Measurements from ENCODE around the gene KRTAP20-2. TPM values are rescaled to one million over a fixed set of nuclear protein-coding genes. Genes with fewer than 3 reads are reported as not detected.
A peak's percentile ranks its signal among the peaks of the same experiment; 100 is the strongest.

KRTAP20-2 gene
- total and polyA plus RNA-seq, 7 experiments from 2014 or later = not detected

DNA sequence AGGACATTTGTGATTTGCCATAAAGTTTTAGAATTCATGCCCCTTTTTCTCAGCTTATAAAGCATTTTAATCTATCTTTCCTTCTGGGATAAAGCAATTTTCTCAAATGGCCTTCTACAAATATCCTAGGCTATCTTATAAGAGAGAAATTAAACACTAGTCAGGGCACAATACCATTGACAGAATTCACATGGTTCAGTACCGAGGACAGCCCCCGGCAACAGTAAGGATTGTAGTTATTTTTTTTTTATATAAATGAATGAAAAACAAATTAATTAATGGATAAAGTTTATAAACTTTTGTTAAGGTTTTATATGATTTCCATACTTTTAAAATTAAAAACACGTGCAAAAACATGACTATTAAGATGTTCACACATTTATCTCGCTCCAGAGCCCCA is 6.9 kb upstream of the KRTAP20-2 start:
- Histone ChIP-seq H3K27me3 (ENCODE audit: control insufficient read depth in 2 of 2, insufficient read depth in 2 of 2, low read length in 2 of 2) (no peaks in the 10 kb centered on the region), H3K27ac (ENCODE audit: low read depth, low read length) (no peak overlapping the region), H3K9me3 (ENCODE audit: control insufficient read depth in 2 of 3, low read length in 3 of 3) (no peaks in the 10 kb centered on the region), H3K4me3 (ENCODE audit: low read length) (no peak overlapping the region), H3K4me1 (ENCODE audit: control insufficient read depth in 2 of 2, insufficient read depth in 2 of 2, low read length in 2 of 2) (no peaks in the 10 kb centered on the region), H3K36me3 (ENCODE audit: control insufficient read depth in 2 of 3, insufficient read depth in 3 of 3, low read length in 3 of 3) (no peaks in the 10 kb centered on the region)
- H3K36me3 Mint-ChIP-seq = no peaks in the 10 kb centered on the region
- ATAC-seq = no peak
- H3K27me3 Mint-ChIP-seq = peaks cover 0 to 10% (median 0%) of the 10 kb centered on the region in 5 donors
- no peak for DNase-seq
- no peak overlapping the region for H3K4me3 Mint-ChIP-seq
- intact Hi-C loops (cut with micrococcal nuclease) = no loop called here
- peaks cover 0 to 10% (median 0%) of the 10 kb centered on the region in 11 donors for H3K9me3 Mint-ChIP-seq
- ChIA-PET POLR2A (no interaction called here), CTCF (no interaction called here)
- H3K27ac Mint-ChIP-seq = no peak overlapping the region
- no peaks in the 10 kb centered on the region for H3K4me1 Mint-ChIP-seq

DNA sequence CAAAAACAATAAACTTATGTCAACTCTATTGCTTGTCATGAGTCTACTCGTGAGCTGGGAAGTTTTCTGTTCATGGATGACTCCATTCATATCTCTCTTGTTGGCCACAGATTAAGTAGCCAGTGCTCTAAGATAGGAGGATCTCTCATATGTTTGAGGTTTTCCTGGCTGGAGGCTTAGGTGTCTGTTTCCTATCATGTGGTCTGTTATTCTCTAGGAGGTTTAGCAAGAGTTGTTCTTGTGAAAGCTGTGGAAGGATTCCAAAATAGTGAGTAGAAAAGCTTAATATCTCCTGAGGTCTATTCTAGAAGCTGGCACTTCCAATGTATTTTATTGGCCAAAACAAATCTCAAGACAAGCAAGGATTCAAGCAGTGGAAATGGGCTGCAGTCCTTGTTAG is 5.8 kb upstream of the KRTAP20-2 start:
- ChIA-PET CTCF (no interaction called here), POLR2A (no interaction called here)
- H3K4me3 ChIP-seq (ENCODE audit: low read length) = no peak overlapping the region
- no peak overlapping the region for H3K27ac Mint-ChIP-seq
- no peak overlapping the region for H3K27ac ChIP-seq (ENCODE audit: low read depth, low read length)
- H3K36me3 Mint-ChIP-seq = no peaks in the 10 kb centered on the region
- H3K4me3 Mint-ChIP-seq = no peak overlapping the region
- H3K4me1 ChIP-seq (ENCODE audit: control insufficient read depth in 2 of 2, insufficient read depth in 2 of 2, low read length in 2 of 2) = no peaks in the 10 kb centered on the region
- no peaks in the 10 kb centered on the region for H3K27me3 ChIP-seq (ENCODE audit: control insufficient read depth in 2 of 2, insufficient read depth in 2 of 2, low read length in 2 of 2)
- DNase-seq (no peak), ATAC-seq (no peak)
- intact Hi-C loops (cut with micrococcal nuclease) = no loop called here
- H3K4me1 Mint-ChIP-seq = no peaks in the 10 kb centered on the region
- no peaks in the 10 kb centered on the region for H3K9me3 ChIP-seq (ENCODE audit: control insufficient read depth in 2 of 3, low read length in 3 of 3)
- H3K27me3 Mint-ChIP-seq = peaks cover 0 to 10% (median 0%) of the 10 kb centered on the region in 5 donors
- H3K9me3 Mint-ChIP-seq = peaks cover 0 to 6% (median 0%) of the 10 kb centered on the region in 11 donors
- no peaks in the 10 kb centered on the region for H3K36me3 ChIP-seq (ENCODE audit: control insufficient read depth in 2 of 3, insufficient read depth in 3 of 3, low read length in 3 of 3)

DNA sequence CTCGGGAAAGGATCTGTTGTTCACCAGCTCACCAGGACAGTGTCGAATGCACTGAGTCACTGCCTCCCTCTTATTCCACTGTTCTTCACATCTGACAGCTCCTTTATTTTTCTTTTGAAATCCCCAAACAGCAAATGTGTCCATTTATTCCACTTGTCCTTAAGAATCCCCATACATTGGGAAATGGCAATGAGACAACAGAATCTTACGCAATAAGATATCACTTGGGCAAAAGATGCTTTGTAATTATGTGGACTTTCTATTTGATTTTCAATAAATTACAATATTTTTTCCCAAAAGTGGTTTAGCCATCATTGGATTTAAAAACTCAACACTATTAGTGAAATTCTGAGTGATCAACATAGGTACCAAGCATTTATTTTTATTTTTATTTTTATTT is 3.7 kb downstream of the KRTAP20-2 start:
- ATAC-seq (no peak), DNase-seq (no peak)
- H3K36me3 Mint-ChIP-seq = no peaks in the 10 kb centered on the region
- no peak overlapping the region for H3K4me3 Mint-ChIP-seq
- intact Hi-C loops (cut with micrococcal nuclease) = no loop called here
- ChIA-PET POLR2A (no interaction called here), CTCF (interaction anchor here (0.7 kb wide), 1 partner anchor 340 kb away, joined by 3 read pairs; no protein-coding TSS in a partner anchor)
- H3K4me1 ChIP-seq (ENCODE audit: control insufficient read depth in 2 of 2, insufficient read depth in 2 of 2, low read length in 2 of 2) = no peaks in the 10 kb centered on the region
- peaks cover 0 to 15% (median 5%) of the 10 kb centered on the region in 11 donors for H3K9me3 Mint-ChIP-seq
- H3K4me1 Mint-ChIP-seq = no peaks in the 10 kb centered on the region
- no peak overlapping the region for H3K27ac ChIP-seq (ENCODE audit: low read depth, low read length)
- H3K27me3 ChIP-seq (ENCODE audit: control insufficient read depth in 2 of 2, insufficient read depth in 2 of 2, low read length in 2 of 2) = no peaks in the 10 kb centered on the region
- no peaks in the 10 kb centered on the region for H3K36me3 ChIP-seq (ENCODE audit: control insufficient read depth in 2 of 3, insufficient read depth in 3 of 3, low read length in 3 of 3)
- H3K27me3 Mint-ChIP-seq = peaks cover 0 to 18% (median 3%) of the 10 kb centered on the region in 5 donors
- H3K9me3 ChIP-seq (ENCODE audit: control insufficient read depth in 2 of 3, low read length in 3 of 3) = no peaks in the 10 kb centered on the region
- H3K4me3 ChIP-seq (ENCODE audit: low read length) = no peak overlapping the region
- no peak overlapping the region for H3K27ac Mint-ChIP-seq

DNA sequence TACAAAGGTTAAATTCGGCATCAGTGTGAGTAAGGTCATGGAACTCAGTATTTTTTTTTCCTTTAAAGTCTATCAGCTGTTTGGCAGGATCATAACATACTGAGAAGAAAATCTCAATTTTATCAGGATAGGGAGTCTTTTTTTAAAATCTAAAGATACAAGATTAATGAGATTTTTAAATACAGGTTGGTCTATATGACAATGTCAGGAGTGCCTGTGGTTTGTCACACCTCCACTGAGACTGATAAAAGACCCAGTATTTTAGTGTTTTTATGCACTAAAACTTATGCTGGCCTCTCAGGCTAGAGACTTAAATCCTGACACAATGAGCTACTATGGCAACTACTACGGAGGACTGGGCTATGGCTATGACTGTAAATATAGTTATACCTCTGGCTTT is 7.6 kb downstream of the KRTAP20-2 start, which contains the start of gene KRTAP20-3:
Gene KRTAP20-3 (plus strand): TSS at position 301 of the 400 bp plus-strand sequence.
- Mint-ChIP-seq H3K4me3 (no peak within 1 kb of the TSS), H3K27me3 (peaks cover 0 to 29% (median 7%) of the 10 kb centered on the region in 5 donors), H3K27ac (peak within 1 kb of the TSS in 1 of 9 donors; percentile 11), H3K4me1 (no peaks in the 10 kb centered on the region), H3K36me3 (no peaks in the 10 kb centered on the region), H3K9me3 (peaks cover 0 to 30% (median 5%) of the 10 kb centered on the region in 11 donors)
- no peak for DNase-seq
- ChIA-PET CTCF (no interaction called here), POLR2A (no interaction called here)
- Histone ChIP-seq H3K9me3 (ENCODE audit: control insufficient read depth in 2 of 3, low read length in 3 of 3) (no peaks in the 10 kb centered on the region), H3K4me3 (ENCODE audit: low read length) (no peak within 1 kb of the TSS), H3K27ac (ENCODE audit: low read depth, low read length) (no peak within 1 kb of the TSS), H3K4me1 (ENCODE audit: control insufficient read depth in 2 of 2, insufficient read depth in 2 of 2, low read length in 2 of 2) (no peaks in the 10 kb centered on the region), H3K27me3 (ENCODE audit: control insufficient read depth in 2 of 2, insufficient read depth in 2 of 2, low read length in 2 of 2) (no peaks in the 10 kb centered on the region), H3K36me3 (ENCODE audit: control insufficient read depth in 2 of 3, insufficient read depth in 3 of 3, low read length in 3 of 3) (no peaks in the 10 kb centered on the region)
- ATAC-seq = no peak
- intact Hi-C loops (cut with micrococcal nuclease) = no loop called here

DNA sequence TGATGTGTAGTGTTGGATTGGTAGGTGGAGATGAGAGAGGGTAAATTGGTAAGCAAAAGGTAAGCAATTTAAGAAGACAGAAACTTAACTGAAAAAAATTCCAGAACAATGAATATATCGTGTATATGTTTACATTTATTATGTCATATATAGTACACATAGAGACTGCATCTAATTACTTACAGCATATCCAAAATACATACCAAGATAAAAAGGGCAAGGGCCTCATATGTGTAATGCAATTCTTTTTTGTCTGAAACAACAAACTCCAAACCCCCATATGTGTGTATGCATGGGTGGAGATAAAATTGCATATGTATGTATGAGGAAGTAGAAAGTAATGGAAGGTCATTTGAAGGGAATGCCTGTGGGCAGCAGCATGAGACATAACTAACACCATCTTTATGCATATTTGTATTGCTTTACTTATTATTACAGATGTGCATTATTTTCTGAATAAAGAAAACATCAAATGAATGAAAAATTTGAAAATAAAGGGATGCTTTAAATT is 12.0 kb downstream of the KRTAP20-2 start:
- Histone ChIP-seq H3K9me3 (ENCODE audit: control insufficient read depth in 2 of 3, low read length in 3 of 3) (no peaks in the 10 kb centered on the region), H3K4me3 (ENCODE audit: low read length) (no peak overlapping the region), H3K27ac (ENCODE audit: low read depth, low read length) (no peak overlapping the region), H3K27me3 (ENCODE audit: control insufficient read depth in 2 of 2, insufficient read depth in 2 of 2, low read length in 2 of 2) (no peaks in the 10 kb centered on the region), H3K36me3 (ENCODE audit: control insufficient read depth in 2 of 3, insufficient read depth in 3 of 3, low read length in 3 of 3) (no peaks in the 10 kb centered on the region), H3K4me1 (ENCODE audit: control insufficient read depth in 2 of 2, insufficient read depth in 2 of 2, low read length in 2 of 2) (no peaks in the 10 kb centered on the region)
- Mint-ChIP-seq H3K36me3 (no peaks in the 10 kb centered on the region), H3K27ac (no peak overlapping the region), H3K4me3 (no peak overlapping the region), H3K27me3 (peaks cover 0 to 23% (median 6%) of the 10 kb centered on the region in 5 donors), H3K4me1 (no peaks in the 10 kb centered on the region), H3K9me3 (peaks cover 0 to 28% (median 3%) of the 10 kb centered on the region in 11 donors)
- intact Hi-C loops (cut with micrococcal nuclease) = no loop called here
- POLR2A ChIA-PET = no interaction called here
- DNase-seq (no peak), ATAC-seq (no peak)
- CTCF ChIA-PET = no interaction called here

DNA sequence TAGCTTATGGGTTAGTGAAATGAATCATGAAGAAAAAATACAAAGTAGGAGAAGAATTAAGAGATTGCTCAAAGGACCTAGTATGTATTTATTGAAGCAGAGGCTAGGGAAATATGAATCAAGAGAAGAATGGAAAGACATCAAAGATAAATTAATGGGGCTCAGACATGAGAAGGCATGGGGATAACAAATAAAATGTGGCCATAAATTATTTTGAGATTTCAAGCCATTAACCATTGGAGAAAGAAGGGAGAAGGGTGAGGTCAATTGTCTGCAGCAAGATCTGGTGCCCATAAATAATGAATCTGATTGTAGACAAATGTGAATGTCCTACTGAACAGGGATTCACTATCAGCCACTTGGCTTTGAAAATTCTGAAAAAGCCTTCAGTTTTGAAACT is 17.9 kb downstream of the KRTAP20-2 start:
- Mint-ChIP-seq H3K36me3 (no peaks in the 10 kb centered on the region), H3K4me3 (no peak overlapping the region), H3K27me3 (peaks cover 0 to under 1% (median 0%) of the 10 kb centered on the region in 5 donors), H3K27ac (no peak overlapping the region), H3K4me1 (no peaks in the 10 kb centered on the region), H3K9me3 (peaks cover 0 to 9% (median under 1%) of the 10 kb centered on the region in 11 donors)
- Histone ChIP-seq H3K27me3 (ENCODE audit: control insufficient read depth in 2 of 2, insufficient read depth in 2 of 2, low read length in 2 of 2) (no peaks in the 10 kb centered on the region), H3K4me3 (ENCODE audit: low read length) (no peak overlapping the region), H3K27ac (ENCODE audit: low read depth, low read length) (no peak overlapping the region), H3K9me3 (ENCODE audit: control insufficient read depth in 2 of 3, low read length in 3 of 3) (no peaks in the 10 kb centered on the region), H3K4me1 (ENCODE audit: control insufficient read depth in 2 of 2, insufficient read depth in 2 of 2, low read length in 2 of 2) (no peaks in the 10 kb centered on the region), H3K36me3 (ENCODE audit: control insufficient read depth in 2 of 3, insufficient read depth in 3 of 3, low read length in 3 of 3) (no peaks in the 10 kb centered on the region)
- CTCF ChIA-PET = no interaction called here
- no peak for DNase-seq
- no peak for ATAC-seq
- intact Hi-C loops (cut with micrococcal nuclease) = no loop called here
- POLR2A ChIA-PET = no interaction called here

DNA sequence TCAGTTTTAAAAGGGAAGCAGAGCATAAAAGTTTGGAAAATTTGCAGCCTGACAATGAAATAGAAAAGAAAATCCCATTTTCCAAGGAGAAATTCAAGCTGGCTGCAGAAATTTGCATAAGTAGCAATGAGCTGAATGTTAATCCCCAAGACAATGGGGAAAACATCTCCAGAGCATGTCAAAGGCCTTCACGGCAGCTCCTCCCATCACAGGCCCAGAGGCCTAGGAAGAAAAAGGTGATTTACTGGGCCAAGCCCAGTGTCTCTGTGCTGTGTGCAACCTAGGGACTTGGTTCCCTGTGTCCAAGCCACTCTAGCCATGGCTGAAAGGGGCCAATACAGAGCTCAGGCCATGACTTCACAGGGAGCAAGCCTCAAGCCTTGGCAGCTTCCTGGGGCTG is 33.8 kb downstream of the KRTAP20-2 start:
- no peak overlapping the region for H3K27ac Mint-ChIP-seq
- no peak for DNase-seq
- peaks cover 2 to 18% (median 5%) of the 10 kb centered on the region in 11 donors for H3K9me3 Mint-ChIP-seq
- Histone ChIP-seq H3K36me3 (ENCODE audit: control insufficient read depth in 2 of 3, insufficient read depth in 3 of 3, low read length in 3 of 3) (no peaks in the 10 kb centered on the region), H3K27ac (ENCODE audit: low read depth, low read length) (no peak overlapping the region), H3K4me3 (ENCODE audit: low read length) (no peak overlapping the region), H3K27me3 (ENCODE audit: control insufficient read depth in 2 of 2, insufficient read depth in 2 of 2, low read length in 2 of 2) (no peaks in the 10 kb centered on the region), H3K4me1 (ENCODE audit: control insufficient read depth in 2 of 2, insufficient read depth in 2 of 2, low read length in 2 of 2) (no peaks in the 10 kb centered on the region), H3K9me3 (ENCODE audit: control insufficient read depth in 2 of 3, low read length in 3 of 3) (no peaks in the 10 kb centered on the region)
- CTCF ChIA-PET = no interaction called here
- intact Hi-C loops (cut with micrococcal nuclease) = no loop called here
- ATAC-seq = no peak
- no peak overlapping the region for H3K4me3 Mint-ChIP-seq
- no peaks in the 10 kb centered on the region for H3K4me1 Mint-ChIP-seq
- peaks cover 3 to 17% (median 9%) of the 10 kb centered on the region in 5 donors for H3K27me3 Mint-ChIP-seq
- POLR2A ChIA-PET = no interaction called here
- peaks cover 0 to 3% (median 0%) of the 10 kb centered on the region in 5 donors for H3K36me3 Mint-ChIP-seq
